ENCODE results near the gene IL9.

Gene IL9

GRCh38 chr5:135890867-135891266 lies 4.8 kb downstream of the IL9 start:
- DNase-seq = no peak

GRCh38 chr5:135890296-135890695 lies 5.3 kb downstream of the IL9 start:
- DNase-seq = no peak

GRCh38 chr5:135887881-135888614 lies 7.6 kb downstream of the IL9 start:
- no peak for DNase-seq

- DNase-seq = no peak
Observed at GRCh38 chr5:135887447-135887864, 8.2 kb downstream of the IL9 start.

- DNase-seq = no peak
Observed at GRCh38 chr5:135886136-135886535, 9.5 kb downstream of the IL9 start.

GRCh38 chr5:135885031-135885430 lies 10.6 kb downstream of the IL9 start:
- DNase-seq = no peak

GRCh38 chr5:135883441-135883840 lies 12.2 kb downstream of the IL9 start:
- DNase-seq = no peak

GRCh38 chr5:135883026-135883425 lies 12.6 kb downstream of the IL9 start:
- no peak for DNase-seq

GRCh38 chr5:135881819-135882218 lies 13.8 kb downstream of the IL9 start:
- DNase-seq = no peak

- no peak for DNase-seq
Observed at GRCh38 chr5:135881244-135881643, 14.4 kb downstream of the IL9 start.

GRCh38 chr5:135880801-135881200 lies 14.8 kb downstream of the IL9 start:
- no peak for DNase-seq

- DNase-seq = no peak
Observed at GRCh38 chr5:135880278-135880677, 15.4 kb downstream of the IL9 start.

GRCh38 chr5:135879591-135879990 lies 16.1 kb downstream of the IL9 start:
- no peak for DNase-seq

GRCh38 chr5:135878156-135878620 lies 17.5 kb downstream of the IL9 start:
- no peak for DNase-seq

GRCh38 chr5:135877570-135878155 lies 18.0 kb downstream of the IL9 start:
- DNase-seq = no peak

- DNase-seq = no peak
Observed at GRCh38 chr5:135876146-135876545, 19.5 kb downstream of the IL9 start.

GRCh38 chr5:135875567-135875966 lies 20.1 kb downstream of the IL9 start:
- no peak for DNase-seq

- DNase-seq = no peak
Observed at GRCh38 chr5:135874461-135874860, 21.2 kb downstream of the IL9 start.

- no peak for DNase-seq
Observed at GRCh38 chr5:135873831-135874230, 21.8 kb downstream of the IL9 start.

- DNase-seq = no peak
Observed at GRCh38 chr5:135871268-135871915, 24.2 kb downstream of the IL9 start.

GRCh38 chr5:135869935-135870334 lies 25.7 kb downstream of the IL9 start:
- DNase-seq = no peak

- no peak for DNase-seq
Observed at GRCh38 chr5:135869276-135869675, 26.4 kb downstream of the IL9 start.

GRCh38 chr5:135868681-135869080 lies 27.0 kb downstream of the IL9 start:
- no peak for DNase-seq

GRCh38 chr5:135867599-135867998 lies 28.0 kb downstream of the IL9 start:
- DNase-seq = no peak

Measured in GF-D8 (cell line).